NCI-H510A (cell line): ENCODE measurements around the gene SUV39H2.
"Not testable (repeated sequence)": the region's sequence is repeated elsewhere in the genome, so short reads cannot be mapped to it uniquely, and the experiment has no call there.

Source experiments
- DNase-seq: peaks from one replicate; lab custom pipeline; 2025; lab: John Stamatoyannopoulos, UW

SUV39H2 gene

GRCh38 chr10:14878266-14879123, at the start of gene SUV39H2:
Gene SUV39H2, plus strand, starts transcription at chr10:14878866. Its CDS starts 23 bp downstream, at chr10:14878889.
- peak; percentile 73 for DNase-seq

- DNase-seq: no peak
Measured at GRCh38 chr10:14833106-14833505, 45.6 kb upstream of the SUV39H2 start.

- no peak for DNase-seq
Measured at GRCh38 chr10:14836208-14836607, 42.5 kb upstream of the SUV39H2 start.

- DNase-seq: no peak
Measured at GRCh38 chr10:14837003-14837756, 41.5 kb upstream of the SUV39H2 start.

- DNase-seq: peak; percentile 92
Measured at GRCh38 chr10:14837757-14838581, 40.7 kb upstream of the SUV39H2 start, which contains the start of the genes CDNF, HSPA14 and MSANTD7. Gene CDNF, minus strand, starts transcription at chr10:14838037. Its CDS starts 91 bp downstream, at chr10:14837946. Gene HSPA14, plus strand, starts transcription at chr10:14838306. Its CDS starts 97 bp downstream, at chr10:14838403. Gene MSANTD7, plus strand, starts transcription at chr10:14838306. Its CDS starts 3,979 bp downstream, at chr10:14842285.

- no peak for DNase-seq
Measured at GRCh38 chr10:14838582-14839304, 39.9 kb upstream of the SUV39H2 start.

GRCh38 chr10:14839305-14839695, 39.4 kb upstream of the SUV39H2 start:
- DNase-seq: no peak

GRCh38 chr10:14840178-14840577, 38.5 kb upstream of the SUV39H2 start:
- no peak for DNase-seq

- DNase-seq: no peak
Measured at GRCh38 chr10:14843327-14843988, 35.2 kb upstream of the SUV39H2 start.

- no peak for DNase-seq
Measured at GRCh38 chr10:14844948-14845347, 33.7 kb upstream of the SUV39H2 start.

- no peak for DNase-seq
Measured at GRCh38 chr10:14852236-14852635, 26.4 kb upstream of the SUV39H2 start.

GRCh38 chr10:14855453-14855852, 23.2 kb upstream of the SUV39H2 start:
- no peak for DNase-seq

GRCh38 chr10:14858338-14858960, 20.2 kb upstream of the SUV39H2 start:
- DNase-seq: no peak

- DNase-seq: no peak
Measured at GRCh38 chr10:14859043-14859442, 19.6 kb upstream of the SUV39H2 start.

- no peak for DNase-seq
Measured at GRCh38 chr10:14859775-14860174, 18.9 kb upstream of the SUV39H2 start.

GRCh38 chr10:14860791-14861190, 17.9 kb upstream of the SUV39H2 start:
- DNase-seq: no peak

- not testable (repeated sequence) for DNase-seq
Measured at GRCh38 chr10:14864466-14864865, 14.2 kb upstream of the SUV39H2 start.

- DNase-seq: not testable (repeated sequence)
Measured at GRCh38 chr10:14864871-14865270, 13.8 kb upstream of the SUV39H2 start.

GRCh38 chr10:14873090-14873760, 5.4 kb upstream of the SUV39H2 start:
- no peak for DNase-seq

GRCh38 chr10:14875941-14876340, 2.7 kb upstream of the SUV39H2 start:
- DNase-seq: no peak
